ENCODE measurements around the gene DYNLL1. TPM values are rescaled to one million over a fixed set of nuclear protein-coding genes. Genes with fewer than 3 reads are reported as not detected.

The DYNLL1 gene
- total RNA-seq, 1 donor from 2014 or later: 318 TPM

GRCh38 chr12:120490833-120491512 lies 4.9 kb upstream of the DYNLL1 start:
- Histone ChIP-seq H3K4me1 (peaks cover 17% of the 10 kb centered on the region), H3K9me3 (no peaks in the 10 kb centered on the region), H3K27ac (no peak overlapping the region), H3K36me3 (peaks cover 0 to 6% of the 10 kb centered on the region in 2 donors), H3K4me3 (no peak overlapping the region), H3K27me3 (no peaks in the 10 kb centered on the region)
- TF ChIP-seq POLR2AphosphoS5 (IDR thresholded peaks at IDR 0.05; ENCODE audit: insufficient read depth in 1 of 2, low read depth in 1 of 2) (no peak), POLR2A (IDR thresholded peaks at IDR 0.05) (no peak), CTCF (IDR thresholded peaks at IDR 0.05) (no peak)
- intact Hi-C loops (cut with DNase I): no loop called here
- no peak for DNase-seq (ENCODE audit: extremely low spot score in 2 of 2)

GRCh38 chr12:120495186-120495730 lies 655 bp upstream of the DYNLL1 start:
- Histone ChIP-seq H3K4me3 (peak overlapping the region; percentile 98 to 99), H3K9me3 (no peaks in the 10 kb centered on the region), H3K27ac (peak overlapping the region; percentile 97), H3K27me3 (no peaks in the 10 kb centered on the region), H3K4me1 (peaks cover 25% of the 10 kb centered on the region), H3K36me3 (peaks cover 0 to 18% of the 10 kb centered on the region in 2 donors)
- TF ChIP-seq POLR2AphosphoS5 (IDR thresholded peaks at IDR 0.05; ENCODE audit: insufficient read depth in 1 of 2, low read depth in 1 of 2) (no peak), POLR2A (IDR thresholded peaks at IDR 0.05) (no peak), CTCF (IDR thresholded peaks at IDR 0.05) (no peak)
- DNase-seq (ENCODE audit: extremely low spot score in 2 of 2): no peak
- intact Hi-C loops (cut with DNase I): no loop called here

GRCh38 chr12:120496413-120497340 lies 764 bp downstream of the DYNLL1 start:
- Histone ChIP-seq H3K4me1 (peaks cover 25% of the 10 kb centered on the region), H3K27ac (peak overlapping the region; percentile 97), H3K27me3 (no peaks in the 10 kb centered on the region), H3K4me3 (peak overlapping the region; percentile 98 to 99), H3K36me3 (peaks cover 0 to 20% of the 10 kb centered on the region in 2 donors), H3K9me3 (no peaks in the 10 kb centered on the region)
- DNase-seq (ENCODE audit: extremely low spot score in 2 of 2): peak in 1 of 2 donors; percentile 87
- intact Hi-C loops (cut with DNase I): no loop called here
- TF ChIP-seq POLR2A (IDR thresholded peaks at IDR 0.05): no peak
- TF ChIP-seq POLR2AphosphoS5 (IDR thresholded peaks at IDR 0.05; ENCODE audit: insufficient read depth in 1 of 2, low read depth in 1 of 2): peak in 1 of 2 donors; percentile 19
- peak in 1 of 3 experiments; percentile 13 for TF ChIP-seq CTCF (IDR thresholded peaks at IDR 0.05)

DNA sequence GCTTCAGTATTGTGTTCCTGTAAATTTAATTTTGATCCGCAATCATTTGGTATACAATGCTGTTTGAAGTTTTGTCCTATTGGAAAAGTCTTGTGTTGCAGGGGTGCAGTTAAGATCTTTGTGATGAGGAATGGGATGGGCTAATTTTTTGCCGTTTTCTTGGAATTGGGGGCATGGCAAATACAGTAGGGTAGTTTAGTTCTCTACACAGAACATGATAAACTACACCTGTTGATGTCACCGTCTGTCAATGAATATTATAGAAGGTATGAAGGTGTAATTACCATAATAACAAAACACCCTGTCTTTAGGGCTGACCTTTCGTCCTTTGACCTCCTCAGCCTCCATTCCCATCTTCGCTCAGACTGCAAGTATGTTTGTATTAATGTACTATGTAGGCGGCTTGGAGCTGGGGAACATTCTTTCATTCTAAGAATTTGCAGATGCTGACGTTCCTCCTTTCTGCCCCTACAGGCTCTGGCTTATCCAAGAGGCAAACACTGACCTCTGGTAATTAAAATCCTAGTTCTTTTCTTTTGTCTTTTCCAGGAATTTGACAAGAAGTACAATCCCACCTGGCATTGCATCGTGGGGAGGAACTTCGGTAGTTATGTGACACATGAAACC lies 1.7 kb downstream of the DYNLL1 start:
- peak overlapping the region; percentile 98 to 99 for H3K4me3 ChIP-seq
- no peaks in the 10 kb centered on the region for H3K27me3 ChIP-seq
- no peaks in the 10 kb centered on the region for H3K9me3 ChIP-seq
- H3K27ac ChIP-seq: peak overlapping the region; percentile 97
- H3K36me3 ChIP-seq: peaks cover 0 to 20% of the 10 kb centered on the region in 2 donors
- TF ChIP-seq POLR2AphosphoS5 (IDR thresholded peaks at IDR 0.05; ENCODE audit: insufficient read depth in 1 of 2, low read depth in 1 of 2) (no peak), POLR2A (IDR thresholded peaks at IDR 0.05) (no peak), CTCF (IDR thresholded peaks at IDR 0.05) (no peak)
- DNase-seq (ENCODE audit: extremely low spot score in 2 of 2): no peak
- intact Hi-C loops (cut with DNase I): no loop called here
- peaks cover 25% of the 10 kb centered on the region for H3K4me1 ChIP-seq

Data from vagina (tissue), 2 donors.